Activated T-cell treated with anti-CD3 and anti-CD28 coated beads, Interleukin-2, amount 50 U/mL, for 24 hours (primary cell): ENCODE data around the gene CISD3.

Experiments
- DNase-seq: peaks from one replicate; pipeline ENCODE4 v3.0.0-alpha.2; 2020
- H3K27ac Mint-ChIP-seq: 2 replicates; pipeline ENCODE4 v1.8.0; 2020; ENCODE audit warnings: mild to moderate bottlenecking, mixed read lengths
- H3K27me3 Mint-ChIP-seq: 2 replicates; pipeline ENCODE4 v1.8.0; 2020; ENCODE audit warnings: mixed read lengths
- H3K36me3 Mint-ChIP-seq: 2 replicates; pipeline ENCODE4 v1.8.0; 2020; ENCODE audit warnings: low read depth, mixed read lengths
- H3K4me1 Mint-ChIP-seq: 2 replicates; pipeline ENCODE4 v1.8.0; 2020; ENCODE audit warnings: low read depth, mixed read lengths
- H3K4me3 Mint-ChIP-seq: 2 replicates; pipeline ENCODE4 v1.8.0; 2020; ENCODE audit warnings: mild to moderate bottlenecking, moderate library complexity, mixed read lengths
- H3K9me3 Mint-ChIP-seq: 2 replicates; pipeline ENCODE4 v1.8.0; 2020; ENCODE audit warnings: mixed read lengths

The CISD3 gene

DNA sequence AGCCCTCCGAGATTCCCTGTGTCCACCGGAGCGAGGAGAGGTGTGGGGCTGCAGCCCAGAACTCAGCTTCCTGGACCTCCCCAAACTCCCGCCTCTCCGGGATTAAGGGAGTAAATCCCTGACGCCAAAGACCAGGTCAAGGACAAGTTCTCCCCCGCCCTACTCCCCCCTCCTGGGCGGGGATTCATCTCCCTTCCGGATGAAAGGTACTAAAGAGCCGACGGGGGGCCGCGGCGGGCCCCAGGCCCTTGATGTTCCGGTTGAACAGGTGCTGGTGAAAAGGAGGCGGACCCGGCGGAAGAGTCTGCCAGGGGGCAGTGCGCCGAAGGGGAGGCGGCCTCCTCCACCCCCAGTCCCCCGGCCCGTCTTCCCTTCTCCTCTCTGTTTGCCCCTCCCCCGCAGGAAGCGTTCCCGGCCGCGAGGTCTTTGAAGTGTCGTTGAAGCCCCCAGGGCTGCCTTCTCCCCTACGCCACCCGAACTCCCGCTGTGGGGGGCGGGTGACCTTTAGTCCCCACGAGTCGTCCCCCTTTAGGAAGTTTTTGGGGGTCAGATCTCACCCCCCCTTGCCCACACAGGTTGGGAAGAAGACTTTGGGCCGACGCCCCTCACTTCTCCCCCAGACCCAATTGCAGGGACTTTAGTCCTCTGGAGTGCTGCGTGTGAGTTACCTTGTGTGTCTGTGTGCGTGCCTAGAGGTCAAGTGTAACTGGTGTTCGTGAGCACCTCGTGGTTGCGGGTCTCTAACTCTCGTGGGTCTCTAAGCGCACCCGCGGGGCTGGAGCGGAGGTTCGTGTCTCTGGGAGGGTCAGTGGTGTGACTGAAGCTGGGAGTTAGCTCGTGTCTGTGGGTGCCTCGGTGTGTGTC is 26.2 kb upstream of the CISD3 start:
- Mint-ChIP-seq H3K36me3 (peaks cover 59% of the 10 kb centered on the region), H3K27me3 (no peaks in the 10 kb centered on the region), H3K4me1 (peaks cover 47% of the 10 kb centered on the region), H3K4me3 (peak overlapping the region; percentile 99), H3K27ac (peak overlapping the region; percentile 100), H3K9me3 (peaks cover 3% of the 10 kb centered on the region)
- DNase-seq, result peak; percentile 91

DNA sequence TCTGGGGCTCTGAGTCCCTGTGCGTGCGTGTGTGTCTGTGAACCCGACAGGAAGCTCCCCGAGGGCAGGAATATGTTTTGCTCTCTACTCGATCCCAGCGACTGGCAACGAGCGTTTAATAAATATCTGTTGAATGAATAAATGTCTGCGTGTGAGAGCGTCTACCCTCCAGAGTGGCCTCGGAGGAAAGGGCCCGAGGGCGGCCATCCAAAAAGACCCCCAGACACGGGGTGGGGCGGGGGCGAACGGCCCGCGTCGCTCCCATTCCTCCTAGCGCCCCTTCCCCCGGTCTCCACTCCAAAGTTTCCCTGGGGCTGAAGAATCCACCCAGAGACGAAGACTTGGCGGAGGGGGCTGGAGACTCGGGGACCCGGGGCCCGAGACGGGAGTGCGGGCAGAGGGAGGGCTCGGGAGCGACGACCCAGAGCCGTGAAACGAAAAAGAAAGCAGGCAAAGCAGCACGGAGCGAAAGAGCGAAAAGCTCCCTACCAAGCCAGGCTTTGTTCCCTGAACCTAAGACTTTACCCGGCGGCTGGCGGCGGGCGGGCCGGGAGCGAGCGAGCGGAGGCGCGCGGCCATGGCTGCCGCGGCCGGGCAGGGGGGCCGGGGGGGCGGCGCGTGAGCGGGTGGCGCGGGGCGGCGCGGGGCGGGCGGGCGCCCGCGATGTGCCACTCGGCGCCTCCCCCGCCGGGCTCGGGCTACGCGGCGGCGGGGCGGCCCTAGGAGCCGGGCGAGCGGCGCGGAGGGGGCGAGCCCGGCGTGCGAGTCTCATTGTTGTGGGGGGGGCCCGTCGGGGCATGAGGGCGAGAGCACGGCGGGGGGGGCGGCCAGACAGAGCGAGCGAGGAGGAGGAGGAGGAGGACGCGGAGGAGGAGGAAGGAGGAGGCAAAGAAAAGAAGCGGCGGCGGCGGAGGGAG is 25.3 kb upstream of the CISD3 start, which contains the start of gene MLLT6:
Gene MLLT6, plus strand, starts transcription at position 668 of the 917 bp plus-strand sequence. CDS start 360 bp downstream, outside the sequence.
- peaks cover 68% of the 10 kb centered on the region for H3K36me3 Mint-ChIP-seq
- H3K27me3 Mint-ChIP-seq, result no peaks in the 10 kb centered on the region
- H3K9me3 Mint-ChIP-seq, result peaks cover 3% of the 10 kb centered on the region
- H3K4me3 Mint-ChIP-seq, result peak within 1 kb of the TSS; percentile 99
- DNase-seq, result peak; percentile 82
- peaks cover 48% of the 10 kb centered on the region for H3K4me1 Mint-ChIP-seq
- H3K27ac Mint-ChIP-seq, result peak within 1 kb of the TSS; percentile 100

DNA sequence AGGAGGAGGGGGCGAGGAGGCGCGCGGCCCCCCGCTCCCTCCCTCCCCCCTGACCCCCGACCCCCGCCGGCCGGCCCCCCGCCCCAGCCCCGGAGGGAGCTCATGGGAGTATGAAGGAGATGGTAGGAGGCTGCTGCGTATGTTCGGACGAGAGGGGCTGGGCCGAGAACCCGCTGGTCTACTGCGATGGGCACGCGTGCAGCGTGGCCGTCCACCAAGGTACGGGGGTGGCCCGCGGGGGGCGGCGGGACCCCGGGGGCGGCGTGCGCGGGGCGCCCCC is 24.7 kb upstream of the CISD3 start:
- no peak overlapping the region for H3K27ac Mint-ChIP-seq
- H3K4me1 Mint-ChIP-seq, result peaks cover 48% of the 10 kb centered on the region

DNA sequence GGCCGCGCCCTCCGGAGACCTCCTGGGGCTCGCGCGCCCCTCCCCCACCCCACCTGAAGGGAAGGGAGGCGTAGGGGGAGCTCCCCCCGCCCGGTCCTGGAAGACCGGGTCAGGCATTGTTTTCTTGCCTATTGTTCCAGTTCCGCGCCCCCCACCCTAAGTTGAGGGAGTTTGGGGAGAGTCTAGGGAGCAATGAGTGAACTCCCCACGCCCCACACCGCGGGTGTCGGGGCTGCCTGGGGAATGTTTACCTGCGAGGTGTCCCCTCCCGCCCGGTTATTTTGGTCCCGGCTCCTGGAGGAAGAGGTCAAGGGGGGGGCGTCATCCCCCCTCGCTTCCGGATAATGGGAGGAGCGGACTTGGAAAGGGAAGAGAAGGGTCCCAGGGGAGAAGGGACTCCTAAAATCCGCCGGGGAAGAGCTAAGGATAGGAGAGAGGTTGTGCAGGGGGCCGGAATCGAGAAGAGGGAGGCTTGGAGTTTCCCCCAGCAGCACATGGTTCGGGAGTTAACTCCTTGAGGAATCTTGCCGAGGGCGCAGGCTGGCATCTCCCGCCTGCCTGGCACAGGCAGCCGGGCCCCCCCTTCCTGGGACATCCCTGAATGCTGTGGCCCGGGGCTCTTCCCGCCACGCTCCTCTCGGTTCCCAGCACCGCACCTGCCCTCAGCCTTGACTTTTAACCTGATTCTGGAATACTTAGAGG is 24.2 kb upstream of the CISD3 start:
- no peaks in the 10 kb centered on the region for H3K9me3 Mint-ChIP-seq
- H3K36me3 Mint-ChIP-seq, result peaks cover 77% of the 10 kb centered on the region
- peaks cover 49% of the 10 kb centered on the region for H3K4me1 Mint-ChIP-seq
- peak overlapping the region; percentile 94 for H3K27ac Mint-ChIP-seq
- DNase-seq, result peak; percentile 59
- peak overlapping the region; percentile 93 for H3K4me3 Mint-ChIP-seq
- H3K27me3 Mint-ChIP-seq, result no peaks in the 10 kb centered on the region

More for the DNA sequence above, 24.7 kb upstream of the CISD3 start:
- Mint-ChIP-seq H3K4me3 (peak overlapping the region; percentile 93), H3K9me3 (no peaks in the 10 kb centered on the region), H3K36me3 (peaks cover 72% of the 10 kb centered on the region), H3K27me3 (no peaks in the 10 kb centered on the region)
- DNase-seq, result peak; percentile 72

GRCh38 chr17:38706505-38707216 is 23.5 kb upstream of the CISD3 start:
- Mint-ChIP-seq H3K36me3 (peaks cover 84% of the 10 kb centered on the region), H3K27me3 (no peaks in the 10 kb centered on the region), H3K4me3 (peak overlapping the region; percentile 93), H3K4me1 (peaks cover 49% of the 10 kb centered on the region), H3K27ac (peak overlapping the region; percentile 94), H3K9me3 (no peaks in the 10 kb centered on the region)
- peak; percentile 66 for DNase-seq

DNA sequence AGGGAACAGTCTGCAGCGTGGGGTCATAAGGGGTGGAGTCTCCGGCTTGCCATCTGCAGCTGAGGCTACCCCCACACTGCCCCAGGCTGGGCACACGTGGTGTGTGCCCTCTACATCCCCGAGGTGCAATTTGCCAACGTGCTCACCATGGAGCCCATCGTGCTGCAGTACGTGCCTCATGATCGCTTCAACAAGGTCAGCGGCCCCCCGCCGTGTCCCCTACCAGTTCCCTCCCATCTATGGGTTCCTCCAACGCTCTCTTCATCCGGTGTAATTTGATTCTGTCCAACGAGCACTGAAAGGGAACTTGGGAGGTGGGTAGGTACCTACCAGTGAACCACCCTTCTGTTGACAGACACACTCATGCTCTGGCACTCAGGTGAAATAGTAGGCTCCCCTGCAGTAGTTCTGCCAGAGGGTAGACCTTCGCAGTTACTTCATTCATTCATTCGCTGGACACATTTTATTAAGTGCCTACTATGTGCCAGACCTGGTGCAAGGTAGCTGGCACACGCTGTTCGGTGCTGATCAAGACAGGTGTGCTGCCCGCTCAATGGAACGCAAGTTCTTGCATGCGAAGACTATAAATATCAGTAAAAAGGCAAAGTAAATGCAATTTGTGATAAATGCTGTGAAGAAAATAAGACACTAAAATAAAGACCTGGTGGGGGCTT is 22.3 kb upstream of the CISD3 start:
- Mint-ChIP-seq H3K4me1 (peaks cover 50% of the 10 kb centered on the region), H3K36me3 (peaks cover 90% of the 10 kb centered on the region), H3K27ac (peak overlapping the region; percentile 94), H3K27me3 (no peaks in the 10 kb centered on the region), H3K9me3 (no peaks in the 10 kb centered on the region), H3K4me3 (peak overlapping the region; percentile 93)
- no peak for DNase-seq

GRCh38 chr17:38709104-38709820 is 20.9 kb upstream of the CISD3 start:
- H3K4me3 Mint-ChIP-seq, result no peak overlapping the region
- DNase-seq, result no peak
- no peaks in the 10 kb centered on the region for H3K27me3 Mint-ChIP-seq
- H3K27ac Mint-ChIP-seq, result peak overlapping the region; percentile 90
- H3K36me3 Mint-ChIP-seq, result peaks cover 90% of the 10 kb centered on the region
- H3K4me1 Mint-ChIP-seq, result peaks cover 60% of the 10 kb centered on the region
- H3K9me3 Mint-ChIP-seq, result no peaks in the 10 kb centered on the region

- no peak for DNase-seq
- peaks cover 68% of the 10 kb centered on the region for H3K4me1 Mint-ChIP-seq
- H3K27me3 Mint-ChIP-seq, result no peaks in the 10 kb centered on the region
- peak overlapping the region; percentile 90 for H3K27ac Mint-ChIP-seq
- no peaks in the 10 kb centered on the region for H3K9me3 Mint-ChIP-seq
- no peak overlapping the region for H3K4me3 Mint-ChIP-seq
- peaks cover 91% of the 10 kb centered on the region for H3K36me3 Mint-ChIP-seq
Measured at GRCh38 chr17:38709864-38710603, 20.1 kb upstream of the CISD3 start.

GRCh38 chr17:38710604-38710962 is 19.6 kb upstream of the CISD3 start:
- H3K4me1 Mint-ChIP-seq, result peaks cover 73% of the 10 kb centered on the region
- H3K4me3 Mint-ChIP-seq, result no peak overlapping the region
- H3K27me3 Mint-ChIP-seq, result no peaks in the 10 kb centered on the region
- H3K27ac Mint-ChIP-seq, result peak overlapping the region; percentile 90
- no peak for DNase-seq
- H3K36me3 Mint-ChIP-seq, result peaks cover 97% of the 10 kb centered on the region
- no peaks in the 10 kb centered on the region for H3K9me3 Mint-ChIP-seq

DNA sequence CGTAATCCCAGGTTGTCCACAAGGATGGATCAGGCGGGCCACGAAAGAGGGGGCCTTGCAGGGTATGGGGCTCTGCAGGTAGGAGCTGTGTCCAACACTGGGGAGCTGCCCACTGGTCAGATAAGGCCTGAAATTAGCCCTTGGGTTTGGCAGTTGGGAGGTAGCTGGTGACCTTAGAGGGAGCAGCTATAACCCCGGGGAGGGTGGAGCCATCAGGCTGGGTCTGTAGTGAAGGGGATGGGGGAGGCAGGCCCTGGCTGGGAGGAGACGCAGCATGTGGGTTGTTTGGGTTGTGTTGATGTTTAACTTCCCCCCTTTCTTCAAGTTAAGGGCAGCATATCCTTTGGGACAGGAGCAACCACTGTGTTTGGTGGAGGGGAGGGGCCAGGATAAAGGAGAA is 19.2 kb upstream of the CISD3 start:
- no peaks in the 10 kb centered on the region for H3K9me3 Mint-ChIP-seq
- no peak for DNase-seq
- no peaks in the 10 kb centered on the region for H3K27me3 Mint-ChIP-seq
- H3K27ac Mint-ChIP-seq, result peak overlapping the region; percentile 90
- no peak overlapping the region for H3K4me3 Mint-ChIP-seq
- H3K36me3 Mint-ChIP-seq, result peaks cover 98% of the 10 kb centered on the region
- H3K4me1 Mint-ChIP-seq, result peaks cover 77% of the 10 kb centered on the region

DNA sequence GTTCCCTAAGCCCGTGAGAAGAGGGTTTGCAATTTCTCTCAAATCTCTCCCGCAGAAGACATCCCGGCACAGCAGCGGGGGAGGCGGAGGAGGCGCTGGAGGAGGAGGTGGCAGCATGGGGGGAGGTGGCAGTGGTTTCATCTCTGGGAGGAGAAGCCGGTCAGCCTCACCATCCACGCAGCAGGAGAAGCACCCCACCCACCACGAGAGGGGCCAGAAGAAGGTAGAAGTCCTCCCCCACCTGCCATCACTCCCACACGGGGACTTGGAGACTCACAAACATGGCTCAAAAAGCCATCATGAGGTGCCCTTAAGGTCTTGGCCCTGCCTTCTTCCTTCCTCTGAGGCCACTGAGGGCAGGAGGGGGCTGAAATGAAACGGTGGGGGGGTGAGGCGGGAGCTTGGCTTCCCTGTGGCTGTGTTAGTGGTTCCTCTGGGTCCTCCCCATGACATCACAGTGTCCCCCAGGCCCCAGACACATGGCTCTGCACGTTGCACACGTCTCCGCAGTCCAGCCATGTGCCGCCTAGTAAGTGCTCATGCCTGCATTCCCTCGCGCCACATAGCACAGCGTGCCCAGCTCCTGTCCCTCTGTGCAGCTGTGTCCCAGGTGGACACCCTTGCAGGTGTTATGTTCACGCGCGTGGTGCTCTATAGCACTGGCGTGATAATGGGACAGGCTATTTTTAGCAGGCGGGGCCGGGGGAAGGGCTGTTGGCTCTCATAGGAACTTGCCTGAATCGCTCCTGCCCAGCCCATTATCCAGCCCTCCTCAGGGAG is 18.2 kb upstream of the CISD3 start:
- H3K27me3 Mint-ChIP-seq, result no peaks in the 10 kb centered on the region
- H3K9me3 Mint-ChIP-seq, result no peaks in the 10 kb centered on the region
- no peak for DNase-seq
- H3K27ac Mint-ChIP-seq, result peak overlapping the region; percentile 90
- H3K36me3 Mint-ChIP-seq, result peaks cover 98% of the 10 kb centered on the region
- peaks cover 80% of the 10 kb centered on the region for H3K4me1 Mint-ChIP-seq
- H3K4me3 Mint-ChIP-seq, result no peak overlapping the region

DNA sequence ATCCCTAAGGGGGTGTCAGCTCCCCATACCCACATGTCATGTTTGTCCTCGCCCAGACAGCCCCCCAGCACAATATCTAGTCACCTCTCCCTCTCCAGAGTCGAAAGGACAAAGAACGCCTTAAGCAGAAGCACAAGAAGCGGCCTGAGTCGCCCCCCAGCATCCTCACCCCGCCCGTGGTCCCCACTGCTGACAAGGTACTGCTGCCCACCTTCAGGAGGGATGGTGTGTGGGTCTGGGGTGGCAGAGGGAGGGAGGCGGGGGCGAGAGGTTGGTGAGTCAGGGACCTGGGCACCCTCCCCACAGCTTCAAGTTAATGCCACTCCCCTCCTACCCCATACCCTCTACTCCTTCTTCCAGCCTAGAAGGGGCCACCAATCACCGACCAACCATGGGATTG is 17.5 kb upstream of the CISD3 start:
- Mint-ChIP-seq H3K4me1 (peaks cover 74% of the 10 kb centered on the region), H3K9me3 (no peaks in the 10 kb centered on the region), H3K27ac (peak overlapping the region; percentile 90), H3K4me3 (no peak overlapping the region), H3K36me3 (peaks cover 98% of the 10 kb centered on the region), H3K27me3 (no peaks in the 10 kb centered on the region)
- no peak for DNase-seq
